Liver (tissue), 3 donors: ENCODE measurements around the gene TIE1.

Experiments used
- EGR1 ChIP-seq, 2 donors: IDR thresholded peaks; 2 replicates each; pipeline ENCODE4 v1.6.1; 2016 to 2018; ENCODE audit warnings: antibody characterized with exemption in 2 of 2, low read depth in 2 of 2
- FOXA1 ChIP-seq: IDR thresholded peaks from 2 replicates; pipeline ENCODE4 v1.6.1; 2016; ENCODE audit warnings: antibody characterized with exemption
- HNF4G ChIP-seq: IDR thresholded peaks from 2 replicates; pipeline ENCODE4 v1.6.1; 2016; ENCODE audit warnings: antibody characterized with exemption
- JUND ChIP-seq, 2 donors: IDR thresholded peaks; 2 replicates each; pipeline ENCODE4 v1.6.1; 2016; ENCODE audit warnings: antibody characterized with exemption in 2 of 2
- RAD21 ChIP-seq, 2 donors: IDR thresholded peaks; 2 replicates each; pipeline ENCODE4 v1.6.1; 2016; ENCODE audit warnings: antibody characterized with exemption in 2 of 2, mild to moderate bottlenecking in 2 of 2
- RXRA ChIP-seq, 2 donors: IDR thresholded peaks; 2 replicates each; pipeline ENCODE4 v1.6.1; 2017 to 2018; ENCODE audit warnings: antibody characterized with exemption in 2 of 2, mild to moderate bottlenecking in 1 of 2
- SP1 ChIP-seq: IDR thresholded peaks from 2 replicates; pipeline ENCODE4 v1.6.1; 2018; ENCODE audit warnings: antibody characterized with exemption, mild to moderate bottlenecking
- TAF1 ChIP-seq: conservative IDR thresholded peaks from 2 replicates; pipeline ENCODE4 v1.6.1; 2016; ENCODE audit warnings: antibody characterized with exemption, mild to moderate bottlenecking
- YY1 ChIP-seq: IDR thresholded peaks from 2 replicates; pipeline ENCODE4 v1.6.1; 2016; ENCODE audit warnings: antibody characterized with exemption, mild to moderate bottlenecking
- TF ChIP-seq, protein P1 (sequence below): fragments of 150-350 bp; IDR thresholded peaks from 2 replicates; pipeline ENCODE4 v1.5.1; 2017; ENCODE audit warnings: improper control_type of control experiment, low read depth, low read length; ENCODE audit not compliant: missing input control
- TF ChIP-seq, protein P2 (sequence below): IDR thresholded peaks from 2 replicates; pipeline ENCODE4 v1.6.1; 2016; ENCODE audit warnings: antibody characterized with exemption
- TF ChIP-seq, protein P3 (sequence below): IDR thresholded peaks from 2 replicates; pipeline ENCODE4 v1.6.1; 2016; ENCODE audit warnings: antibody characterized with exemption, mild to moderate bottlenecking
- TF ChIP-seq, protein P4 (sequence below): IDR thresholded peaks from 2 replicates; pipeline ENCODE4 v1.6.1; 2016; ENCODE audit warnings: antibody characterized with exemption
- donor health status: healthy.
- donor health status: healthy.

DNA sequence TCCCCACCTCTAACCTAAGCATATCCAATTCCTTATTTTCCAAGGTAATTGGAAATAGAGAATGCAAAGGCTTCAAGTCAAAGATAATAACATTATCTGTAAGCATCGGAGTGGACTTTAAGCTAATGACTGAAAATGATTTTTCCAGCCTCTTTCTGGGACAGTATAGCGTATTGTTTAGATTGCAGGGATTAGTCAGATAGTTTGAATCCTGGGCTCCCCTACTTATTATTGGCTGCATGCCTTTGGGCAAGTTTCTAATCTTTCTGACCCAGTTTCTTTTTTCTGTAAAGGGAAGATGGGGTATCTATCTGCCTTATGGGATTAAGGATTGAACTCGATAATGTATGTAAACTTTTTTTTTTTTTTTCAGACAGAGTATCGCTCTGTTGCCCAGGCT, 56.5 kb downstream of the TIE1 start:
- TF ChIP-seq, protein P1, sequence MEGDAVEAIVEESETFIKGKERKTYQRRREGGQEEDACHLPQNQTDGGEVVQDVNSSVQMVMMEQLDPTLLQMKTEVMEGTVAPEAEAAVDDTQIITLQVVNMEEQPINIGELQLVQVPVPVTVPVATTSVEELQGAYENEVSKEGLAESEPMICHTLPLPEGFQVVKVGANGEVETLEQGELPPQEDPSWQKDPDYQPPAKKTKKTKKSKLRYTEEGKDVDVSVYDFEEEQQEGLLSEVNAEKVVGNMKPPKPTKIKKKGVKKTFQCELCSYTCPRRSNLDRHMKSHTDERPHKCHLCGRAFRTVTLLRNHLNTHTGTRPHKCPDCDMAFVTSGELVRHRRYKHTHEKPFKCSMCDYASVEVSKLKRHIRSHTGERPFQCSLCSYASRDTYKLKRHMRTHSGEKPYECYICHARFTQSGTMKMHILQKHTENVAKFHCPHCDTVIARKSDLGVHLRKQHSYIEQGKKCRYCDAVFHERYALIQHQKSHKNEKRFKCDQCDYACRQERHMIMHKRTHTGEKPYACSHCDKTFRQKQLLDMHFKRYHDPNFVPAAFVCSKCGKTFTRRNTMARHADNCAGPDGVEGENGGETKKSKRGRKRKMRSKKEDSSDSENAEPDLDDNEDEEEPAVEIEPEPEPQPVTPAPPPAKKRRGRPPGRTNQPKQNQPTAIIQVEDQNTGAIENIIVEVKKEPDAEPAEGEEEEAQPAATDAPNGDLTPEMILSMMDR = no peak
- no peak for TF ChIP-seq SP1
- no peak for TF ChIP-seq EGR1 (IDR thresholded peaks at IDR 0.05; ENCODE audit: low read depth in 2 of 2)
- TF ChIP-seq YY1 = no peak
- TF ChIP-seq, protein P2, sequence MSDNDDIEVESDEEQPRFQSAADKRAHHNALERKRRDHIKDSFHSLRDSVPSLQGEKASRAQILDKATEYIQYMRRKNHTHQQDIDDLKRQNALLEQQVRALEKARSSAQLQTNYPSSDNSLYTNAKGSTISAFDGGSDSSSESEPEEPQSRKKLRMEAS = no peak
- TF ChIP-seq RXRA (IDR thresholded peaks at IDR 0.05) = no peak
- no peak for TF ChIP-seq FOXA1
- TF ChIP-seq JUND (IDR thresholded peaks at IDR 0.05) = no peak
- no peak for TF ChIP-seq HNF4G
- TF ChIP-seq, protein P3, sequence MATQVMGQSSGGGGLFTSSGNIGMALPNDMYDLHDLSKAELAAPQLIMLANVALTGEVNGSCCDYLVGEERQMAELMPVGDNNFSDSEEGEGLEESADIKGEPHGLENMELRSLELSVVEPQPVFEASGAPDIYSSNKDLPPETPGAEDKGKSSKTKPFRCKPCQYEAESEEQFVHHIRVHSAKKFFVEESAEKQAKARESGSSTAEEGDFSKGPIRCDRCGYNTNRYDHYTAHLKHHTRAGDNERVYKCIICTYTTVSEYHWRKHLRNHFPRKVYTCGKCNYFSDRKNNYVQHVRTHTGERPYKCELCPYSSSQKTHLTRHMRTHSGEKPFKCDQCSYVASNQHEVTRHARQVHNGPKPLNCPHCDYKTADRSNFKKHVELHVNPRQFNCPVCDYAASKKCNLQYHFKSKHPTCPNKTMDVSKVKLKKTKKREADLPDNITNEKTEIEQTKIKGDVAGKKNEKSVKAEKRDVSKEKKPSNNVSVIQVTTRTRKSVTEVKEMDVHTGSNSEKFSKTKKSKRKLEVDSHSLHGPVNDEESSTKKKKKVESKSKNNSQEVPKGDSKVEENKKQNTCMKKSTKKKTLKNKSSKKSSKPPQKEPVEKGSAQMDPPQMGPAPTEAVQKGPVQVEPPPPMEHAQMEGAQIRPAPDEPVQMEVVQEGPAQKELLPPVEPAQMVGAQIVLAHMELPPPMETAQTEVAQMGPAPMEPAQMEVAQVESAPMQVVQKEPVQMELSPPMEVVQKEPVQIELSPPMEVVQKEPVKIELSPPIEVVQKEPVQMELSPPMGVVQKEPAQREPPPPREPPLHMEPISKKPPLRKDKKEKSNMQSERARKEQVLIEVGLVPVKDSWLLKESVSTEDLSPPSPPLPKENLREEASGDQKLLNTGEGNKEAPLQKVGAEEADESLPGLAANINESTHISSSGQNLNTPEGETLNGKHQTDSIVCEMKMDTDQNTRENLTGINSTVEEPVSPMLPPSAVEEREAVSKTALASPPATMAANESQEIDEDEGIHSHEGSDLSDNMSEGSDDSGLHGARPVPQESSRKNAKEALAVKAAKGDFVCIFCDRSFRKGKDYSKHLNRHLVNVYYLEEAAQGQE = no peak
- TF ChIP-seq TAF1 = no peak
- TF ChIP-seq RAD21 (IDR thresholded peaks at IDR 0.05) = no peak
- TF ChIP-seq, protein P4, sequence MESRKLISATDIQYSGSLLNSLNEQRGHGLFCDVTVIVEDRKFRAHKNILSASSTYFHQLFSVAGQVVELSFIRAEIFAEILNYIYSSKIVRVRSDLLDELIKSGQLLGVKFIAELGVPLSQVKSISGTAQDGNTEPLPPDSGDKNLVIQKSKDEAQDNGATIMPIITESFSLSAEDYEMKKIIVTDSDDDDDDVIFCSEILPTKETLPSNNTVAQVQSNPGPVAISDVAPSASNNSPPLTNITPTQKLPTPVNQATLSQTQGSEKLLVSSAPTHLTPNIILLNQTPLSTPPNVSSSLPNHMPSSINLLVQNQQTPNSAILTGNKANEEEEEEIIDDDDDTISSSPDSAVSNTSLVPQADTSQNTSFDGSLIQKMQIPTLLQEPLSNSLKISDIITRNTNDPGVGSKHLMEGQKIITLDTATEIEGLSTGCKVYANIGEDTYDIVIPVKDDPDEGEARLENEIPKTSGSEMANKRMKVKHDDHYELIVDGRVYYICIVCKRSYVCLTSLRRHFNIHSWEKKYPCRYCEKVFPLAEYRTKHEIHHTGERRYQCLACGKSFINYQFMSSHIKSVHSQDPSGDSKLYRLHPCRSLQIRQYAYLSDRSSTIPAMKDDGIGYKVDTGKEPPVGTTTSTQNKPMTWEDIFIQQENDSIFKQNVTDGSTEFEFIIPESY = no peak
